HUES64 (cell line): Measurements from ENCODE around the gene UBE2I.

ENCODE experiments used
- H3K27ac ChIP-seq: 2 replicates; pipeline ENCODE4 v1.7.0; 2013; ENCODE audit warnings: low read depth, low read length, inconsistent platforms
- H3K27me3 ChIP-seq: 2 replicates; pipeline ENCODE4 v1.6.1; 2013; ENCODE audit warnings: mild to moderate bottlenecking, low read length; ENCODE audit not compliant: insufficient read depth
- H3K36me3 ChIP-seq: 2 replicates; pipeline ENCODE4 v1.6.1; 2013; ENCODE audit warnings: mild to moderate bottlenecking, low read length; ENCODE audit not compliant: insufficient read depth
- H3K4me1 ChIP-seq: 2 replicates; pipeline ENCODE4 v1.6.1; 2013; ENCODE audit warnings: mild to moderate bottlenecking, low read length, moderate library complexity; ENCODE audit not compliant: insufficient read depth
- H3K4me3 ChIP-seq: 2 replicates; pipeline ENCODE4 v1.5.1; 2013; ENCODE audit warnings: mild to moderate bottlenecking, low read length, moderate library complexity
- H3K9ac ChIP-seq: 2 replicates; pipeline ENCODE4 v1.6.1; 2013; ENCODE audit warnings: mild to moderate bottlenecking, low read depth, low read length
- H3K9me3 ChIP-seq: 2 replicates; pipeline ENCODE4 v1.6.1; 2013; ENCODE audit warnings: low read depth, low read length; ENCODE audit not compliant: insufficient read depth
- WGBS: fragments of 150-250, 120-280 bp; methylation state at CpG from one replicate; pipeline ENCODE4 v1.1.7; 2013; ENCODE audit warnings: missing lambda C conversion rate; 5-methylcytosine and 5-hydroxymethylcytosine counted together

UBE2I gene

GRCh38 chr16:1371054-1371978, 61.9 kb downstream of the UBE2I start:
- WGBS = 96% methylated on average over 31 of the region's 33 CpGs
- no peaks in the 10 kb centered on the region for H3K27me3 ChIP-seq
- H3K27ac ChIP-seq = no peak overlapping the region
- no peak overlapping the region for H3K9ac ChIP-seq
- no peaks in the 10 kb centered on the region for H3K9me3 ChIP-seq
- H3K36me3 ChIP-seq = peaks cover 23% of the 10 kb centered on the region
- no peaks in the 10 kb centered on the region for H3K4me1 ChIP-seq
- H3K4me3 ChIP-seq = no peak overlapping the region

DNA sequence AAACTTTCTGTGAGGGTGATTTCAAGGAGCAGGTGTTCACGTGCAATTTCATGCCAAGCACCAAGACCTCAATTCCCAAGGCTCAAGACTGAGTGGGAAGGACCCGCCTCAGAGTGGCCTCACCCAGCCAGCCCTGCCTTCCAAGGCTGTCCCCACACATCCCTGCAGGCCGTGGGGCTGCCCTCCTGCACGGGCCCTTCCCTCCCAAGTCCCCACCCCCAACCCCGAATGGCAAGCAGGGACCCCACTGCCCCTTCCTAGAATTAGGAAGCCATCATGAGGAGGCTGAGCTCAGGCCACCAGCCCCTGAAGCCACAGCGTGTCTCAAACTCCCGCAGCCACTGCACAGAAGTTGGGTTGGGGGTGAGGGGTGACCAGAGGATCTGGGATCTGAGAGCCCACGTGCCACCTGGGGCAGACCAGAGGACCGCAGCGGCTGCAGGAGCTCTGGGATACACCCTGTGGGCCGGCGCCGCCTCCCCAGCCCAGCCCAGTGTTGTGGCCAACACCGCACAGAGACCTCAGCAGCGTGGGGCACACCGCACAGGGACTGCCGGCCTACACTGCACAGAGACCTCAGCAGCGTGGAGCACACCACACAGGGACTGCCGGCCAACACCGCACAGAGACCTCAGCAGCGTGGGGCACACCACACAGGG, 63.0 kb downstream of the UBE2I start:
- peaks cover 15% of the 10 kb centered on the region for H3K36me3 ChIP-seq
- no peak overlapping the region for H3K4me3 ChIP-seq
- 95% methylated on average over 20 of the region's 21 CpGs for WGBS

GRCh38 chr16:1374418-1375297, 65.2 kb downstream of the UBE2I start:
- Histone ChIP-seq H3K9me3 (no peaks in the 10 kb centered on the region), H3K27me3 (no peaks in the 10 kb centered on the region), H3K9ac (no peak overlapping the region), H3K27ac (no peak overlapping the region), H3K4me3 (no peak overlapping the region), H3K36me3 (peaks cover 9% of the 10 kb centered on the region), H3K4me1 (no peaks in the 10 kb centered on the region)
- 94% methylated on average over 46 of the region's 46 CpGs for WGBS

More for the DNA sequence above, 63.0 kb downstream of the UBE2I start:
- no peak overlapping the region for H3K9ac ChIP-seq
- H3K27me3 ChIP-seq = no peaks in the 10 kb centered on the region
- H3K27ac ChIP-seq = no peak overlapping the region
- no peaks in the 10 kb centered on the region for H3K9me3 ChIP-seq
- H3K4me1 ChIP-seq = no peaks in the 10 kb centered on the region

DNA sequence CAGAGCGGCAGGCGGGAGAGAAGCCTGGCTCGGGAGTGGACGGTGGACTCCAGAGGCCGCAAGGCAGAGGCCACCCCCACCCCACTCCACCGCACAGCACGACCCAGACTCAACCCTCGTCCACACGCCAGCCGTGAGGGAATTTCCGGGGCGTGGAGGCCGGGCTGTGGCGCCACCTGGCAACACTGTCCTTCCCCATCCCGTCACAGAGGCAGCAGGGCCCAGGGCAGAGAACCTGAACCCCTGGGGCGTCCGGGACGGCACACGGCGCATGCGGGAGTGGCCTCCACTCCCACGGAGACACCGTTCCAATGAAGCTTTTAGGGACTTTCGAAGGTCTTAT, 65.8 kb downstream of the UBE2I start:
- WGBS = 95% methylated on average over 24 of the region's 24 CpGs

GRCh38 chr16:1375741-1376410, 66.4 kb downstream of the UBE2I start:
- Histone ChIP-seq H3K4me1 (0 out of 2 replicates have a peak, but pooled peaks cover 4% of the 10 kb centered on the region), H3K27me3 (no peaks in the 10 kb centered on the region)
- 92% methylated on average over 19 of the region's 19 CpGs for WGBS

More for the DNA sequence above, 65.8 kb downstream of the UBE2I start:
- Histone ChIP-seq H3K27ac (no peak overlapping the region), H3K4me1 (0 out of 2 replicates have a peak, but pooled peaks cover 4% of the 10 kb centered on the region), H3K9me3 (no peaks in the 10 kb centered on the region), H3K9ac (no peak overlapping the region), H3K4me3 (no peak overlapping the region), H3K36me3 (0 out of 2 replicates have a peak, but pooled peaks cover 3% of the 10 kb centered on the region), H3K27me3 (no peaks in the 10 kb centered on the region)

More at GRCh38 chr16:1375741-1376410, 66.4 kb downstream of the UBE2I start:
- Histone ChIP-seq H3K27ac (no peak overlapping the region), H3K9me3 (no peaks in the 10 kb centered on the region), H3K9ac (no peak overlapping the region), H3K36me3 (0 out of 2 replicates have a peak, but pooled peaks cover 3% of the 10 kb centered on the region), H3K4me3 (no peak overlapping the region)
